Sigmoid colon (tissue), 4 donors: Measurements from ENCODE around the gene NPLOC4.

Experiments used
- CTCF ChIP-seq, 4 experiments: fragments of 450-650 bp in 3 of 4; fragments of 200-600 bp in 1 of 4; IDR thresholded peaks; one replicate each; pipeline ENCODE4 v1.5.1; 2016 to 2019; ENCODE audit warnings: antibody characterized with exemption in 4 of 4, mild to moderate bottlenecking in 3 of 4, moderate library complexity in 2 of 4
- EP300 ChIP-seq, 4 donors: sonication (generic); formaldehyde crosslinking; IDR thresholded peaks; one replicate each; pipeline ENCODE4 v1.6.1; 2017; ENCODE audit warnings: antibody characterized with exemption in 4 of 4
- POLR2A ChIP-seq, 2 donors: fragments of 450-650 bp; IDR thresholded peaks; one replicate each; pipeline ENCODE4 v1.6.1; 2016; ENCODE audit warnings: antibody characterized with exemption in 2 of 2, mild to moderate bottlenecking in 2 of 2, moderate library complexity in 2 of 2
- POLR2AphosphoS5 ChIP-seq, 4 donors: sonication (generic); formaldehyde crosslinking; IDR thresholded peaks; one replicate each; pipeline ENCODE4 v1.6.1; 2017; ENCODE audit warnings: antibody characterized with exemption in 4 of 4

- TF ChIP-seq CTCF (IDR thresholded peaks at IDR 0.05) (peak in 3 of 4 experiments; percentile 46 to 77 (median 53)), EP300 (IDR thresholded peaks at IDR 0.05) (no peak), POLR2AphosphoS5 (IDR thresholded peaks at IDR 0.05) (peak in 1 of 4 donors; percentile 12), POLR2A (IDR thresholded peaks at IDR 0.05) (no peak)
Observed at GRCh38 chr17:81601525-81602120, 35.3 kb downstream of the NPLOC4 start.
